GM19193 (cell line): ENCODE results near the gene HTR1D.

ENCODE experiments used
- POLR2A ChIP-seq: IDR thresholded peaks from 4 replicates; pipeline ENCODE4 v1.6.1; 2011; ENCODE audit not compliant: insufficient read depth, insufficient read length; ENCODE audit errors: extremely low read depth

HTR1D gene

DNA sequence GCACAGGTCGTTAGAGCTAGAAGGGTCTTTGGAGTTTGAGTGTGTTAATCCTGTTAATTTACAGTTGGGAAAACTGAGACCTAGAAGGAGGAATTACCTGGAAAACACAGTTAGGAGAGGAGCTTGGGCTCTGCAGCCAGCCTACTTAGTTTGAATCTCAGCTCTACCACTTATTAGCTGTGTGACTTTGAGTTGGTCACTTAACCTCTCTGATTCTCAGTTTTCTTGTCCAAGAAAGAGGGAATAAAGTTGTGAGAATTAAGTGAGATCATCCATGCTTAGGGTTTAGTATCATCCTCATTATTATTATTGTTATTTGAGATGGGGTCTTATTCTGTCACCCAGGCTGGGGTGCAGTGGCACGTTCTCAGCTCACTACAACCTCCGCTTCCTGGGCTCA is 5.4 kb upstream of the HTR1D start:
- TF ChIP-seq POLR2A = no peak

GRCh38 chr1:23222331-23222730 is 5.0 kb upstream of the HTR1D start:
- no peak for TF ChIP-seq POLR2A

DNA sequence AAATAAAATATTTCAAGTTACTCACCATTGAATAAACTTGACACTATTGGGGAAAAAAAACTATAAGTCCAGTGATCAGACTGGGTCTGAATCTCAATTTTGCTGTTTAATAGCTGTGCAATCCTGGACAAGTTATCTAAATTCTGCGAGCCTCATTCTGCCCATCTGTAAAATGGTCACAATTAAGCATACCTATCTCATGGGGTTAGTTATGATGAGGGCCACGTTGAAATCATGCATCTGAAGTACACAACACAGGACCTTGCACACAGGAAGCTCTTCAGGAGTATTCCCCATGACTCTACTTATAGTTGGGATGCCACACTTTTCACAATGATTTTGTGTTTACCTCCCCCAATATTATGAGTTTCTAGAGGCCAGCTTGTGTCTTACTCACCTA is 3.8 kb upstream of the HTR1D start:
- no peak for TF ChIP-seq POLR2A

DNA sequence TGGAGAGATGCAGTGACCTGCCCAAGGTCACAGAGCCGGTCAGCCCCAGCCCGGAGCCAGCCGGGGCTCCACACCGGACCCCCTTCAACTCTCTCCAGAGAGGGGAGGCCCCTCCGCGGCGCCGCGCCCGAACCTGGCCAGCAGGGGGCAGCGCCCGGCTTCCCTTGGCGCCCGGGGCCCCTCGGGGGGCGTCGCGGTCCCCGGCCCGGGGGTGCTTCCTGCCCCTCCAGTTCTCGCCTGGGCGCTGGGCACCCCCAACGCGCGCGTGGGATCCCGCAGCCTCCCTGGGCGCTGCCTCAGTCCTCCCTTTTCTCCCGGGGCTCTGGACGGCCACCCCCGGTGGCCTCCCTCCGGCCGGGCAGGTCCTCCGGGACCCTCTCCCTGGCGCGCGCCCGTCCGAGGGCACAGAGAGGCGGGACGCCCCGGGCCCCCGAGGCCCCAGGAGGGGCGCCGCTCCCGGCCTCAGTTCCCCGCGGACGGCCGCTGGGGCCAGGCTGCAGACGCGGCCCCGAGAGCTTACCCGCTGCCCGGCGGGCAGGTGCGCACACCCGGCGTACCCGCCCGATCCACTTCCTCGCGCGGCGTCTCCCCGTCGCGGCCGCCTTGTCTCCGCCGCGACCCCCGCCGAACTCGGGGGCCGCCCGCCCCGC is 406 bp downstream of the HTR1D start:
- TF ChIP-seq POLR2A = no peak

- TF ChIP-seq POLR2A = no peak
Observed at GRCh38 chr1:23215751-23216449, 1.4 kb downstream of the HTR1D start.

DNA sequence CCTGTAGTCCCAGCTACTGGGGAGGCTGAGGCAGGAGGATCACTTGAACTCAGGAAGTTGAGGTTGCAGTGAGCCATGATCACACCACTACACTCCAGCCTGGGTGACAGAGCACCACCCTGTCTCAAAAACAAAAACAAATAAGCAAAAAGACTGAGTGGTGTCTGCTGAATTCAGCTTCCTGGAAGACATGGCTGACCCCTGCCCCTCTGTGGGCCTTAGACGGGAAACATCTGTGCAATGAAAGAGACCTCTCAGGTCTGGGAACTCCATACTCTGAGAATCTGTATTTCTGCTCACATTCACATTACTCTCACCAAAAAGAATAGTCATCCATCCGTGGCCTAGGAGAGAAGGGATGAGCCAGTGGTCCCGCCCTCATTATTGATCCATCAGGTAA is 2.0 kb downstream of the HTR1D start:
- no peak for TF ChIP-seq POLR2A

DNA sequence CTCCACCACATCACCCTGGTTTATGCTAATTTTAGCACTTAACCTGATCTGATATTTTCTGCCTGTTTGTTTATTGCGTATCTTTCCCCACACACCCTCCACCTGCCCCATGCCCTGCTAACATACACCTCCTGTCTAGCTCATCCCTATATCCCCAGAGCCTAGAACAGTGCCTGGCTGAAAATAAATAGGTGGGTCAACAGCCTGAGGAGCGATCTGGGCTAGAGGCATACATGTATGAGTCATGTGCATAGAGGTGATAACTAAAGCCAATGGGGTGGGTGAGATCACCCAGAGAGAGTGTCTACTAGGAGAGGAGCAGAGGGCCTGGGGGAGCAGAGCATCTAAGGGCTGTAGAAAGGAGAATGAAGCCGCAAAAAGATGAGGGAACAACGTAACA is 2.7 kb downstream of the HTR1D start:
- no peak for TF ChIP-seq POLR2A

- no peak for TF ChIP-seq POLR2A
Observed at GRCh38 chr1:23211955-23212354, 5.3 kb downstream of the HTR1D start.

DNA sequence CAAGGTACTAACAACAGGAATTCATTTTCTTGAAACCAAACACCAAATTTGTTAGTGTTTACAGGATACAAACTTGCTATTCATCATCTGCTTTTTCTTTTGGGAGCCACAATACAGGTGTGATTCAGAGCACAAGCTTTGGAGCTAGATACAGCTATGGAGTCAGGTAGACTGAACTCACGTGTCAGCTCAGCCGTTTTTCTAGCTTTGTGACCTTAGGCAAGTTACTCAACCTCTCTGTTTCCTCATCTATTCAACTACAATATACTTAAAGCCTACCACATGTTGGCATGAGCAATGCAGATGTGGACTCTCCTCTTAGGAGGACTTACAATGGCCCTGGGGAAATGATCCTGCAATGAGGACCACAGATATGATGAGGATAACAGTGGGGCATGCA is 6.3 kb downstream of the HTR1D start:
- TF ChIP-seq POLR2A = no peak

DNA sequence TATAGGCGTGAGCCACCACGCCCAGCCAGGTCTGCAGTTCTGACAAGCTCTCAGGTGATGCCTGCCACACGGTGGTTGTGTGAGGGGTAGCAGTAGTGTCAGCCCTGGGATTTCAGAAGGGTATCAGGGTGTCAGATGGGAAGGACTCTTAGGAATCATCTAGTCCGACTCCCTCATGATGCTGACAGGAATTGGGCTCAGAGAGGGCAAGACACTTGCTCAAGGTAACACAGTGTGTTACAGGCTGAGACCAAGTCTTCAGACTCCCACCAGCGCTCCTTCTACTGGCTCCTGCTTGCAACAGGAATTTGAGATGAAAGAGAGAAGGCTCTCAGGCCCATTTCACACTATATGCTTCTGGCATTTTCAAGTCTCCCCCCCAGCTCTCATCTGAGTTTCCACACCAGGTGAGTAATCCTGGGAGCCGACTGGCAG is 6.9 kb downstream of the HTR1D start:
- TF ChIP-seq POLR2A = no peak

DNA sequence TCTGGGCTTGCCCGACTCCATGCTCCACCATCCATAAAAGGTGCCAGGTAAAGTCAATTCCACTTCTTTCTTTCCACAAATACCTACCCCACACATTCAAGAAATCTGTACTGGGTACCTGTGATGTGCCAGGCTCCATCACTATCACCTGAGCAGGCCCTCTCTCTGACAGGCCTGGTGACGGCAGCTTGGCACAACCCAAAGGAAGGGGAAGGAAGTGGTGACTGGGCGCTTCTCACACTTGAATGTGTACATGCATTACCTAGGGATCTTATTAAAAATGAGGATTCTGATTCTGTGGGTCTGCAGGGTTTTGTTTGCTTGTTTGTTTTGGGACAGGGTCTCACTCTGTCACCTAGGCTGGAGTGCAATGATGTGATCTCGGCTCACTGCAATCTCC is 7.5 kb downstream of the HTR1D start:
- TF ChIP-seq POLR2A = no peak

- no peak for TF ChIP-seq POLR2A
Observed at GRCh38 chr1:23208527-23208926, 8.8 kb downstream of the HTR1D start.

- no peak for TF ChIP-seq POLR2A
Observed at GRCh38 chr1:23202263-23202749, 15.0 kb downstream of the HTR1D start.

GRCh38 chr1:23200883-23201282 is 16.4 kb downstream of the HTR1D start:
- TF ChIP-seq POLR2A = no peak

GRCh38 chr1:23198373-23198772 is 18.9 kb downstream of the HTR1D start:
- TF ChIP-seq POLR2A = no peak

DNA sequence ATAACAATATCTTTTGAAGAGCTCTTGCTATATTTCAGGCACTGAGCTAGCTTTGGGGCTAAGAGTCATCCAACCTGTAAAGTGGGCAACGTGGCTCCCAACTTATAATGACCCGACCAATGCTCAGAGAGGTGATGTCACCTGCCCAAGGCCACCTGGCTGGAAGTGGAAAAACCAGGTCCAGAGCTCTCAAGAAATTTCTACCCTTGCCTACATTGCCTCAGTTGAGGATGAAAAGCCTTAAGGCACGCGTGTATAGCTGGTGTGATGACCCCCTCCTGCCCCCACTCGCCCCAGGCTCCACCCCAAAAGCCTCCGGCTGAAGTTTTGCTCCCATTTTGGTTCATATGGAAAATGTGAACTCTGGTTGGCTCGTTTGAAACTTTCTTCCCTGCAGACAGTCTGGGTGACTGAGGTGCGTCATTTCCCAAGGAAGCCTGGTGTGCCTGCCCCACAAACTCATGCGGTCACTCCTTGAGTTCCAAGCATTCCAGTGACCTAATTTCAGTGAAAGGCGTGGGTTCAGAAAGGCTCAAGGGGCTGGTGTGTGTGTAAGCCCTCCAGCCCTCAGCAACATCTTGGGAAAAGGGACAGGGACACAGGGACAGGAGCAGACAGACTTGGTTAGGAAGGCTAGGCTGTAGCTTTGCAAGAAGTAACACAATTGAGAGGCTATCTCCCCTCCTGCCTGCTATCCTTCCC is 20.5 kb downstream of the HTR1D start:
- TF ChIP-seq POLR2A = no peak
